Right atrium auricular region (tissue), 2 donors: ENCODE data around the gene SEPTIN3. TPM values are rescaled to one million over a fixed set of nuclear protein-coding genes. Genes with fewer than 3 reads are reported as not detected.

Experiments used
- DNase-seq: peaks from one replicate; pipeline ENCODE4 v3.0.0-alpha.2; 2019; ENCODE audit warnings: low spot score
- H3K27ac ChIP-seq, 2 donors: fragments of 200-600 bp; sonication (generic); 1 replicate in 1 of 2; 2 replicates in 1 of 2; pipeline ENCODE4 v1.5.1; 2016 to 2019
- H3K27me3 ChIP-seq, 2 donors: fragments of 200-600 bp; sonication (generic); one replicate each; pipeline versions ENCODE4 v1.5.1 to v1.6.0; 2017 to 2019
- H3K36me3 ChIP-seq: fragments of 200-600 bp; sonication (generic); one replicate; pipeline ENCODE4 v1.5.1; 2016
- H3K4me1 ChIP-seq, 2 donors: fragments of 200-600 bp; sonication (generic); one replicate each; pipeline versions ENCODE4 v1.5.1 to v1.6.0; 2017 to 2019
- H3K4me3 ChIP-seq, 2 donors: fragments of 200-600 bp; sonication (generic); 1 replicate in 1 of 2; 2 replicates in 1 of 2; pipeline ENCODE4 v1.5.1; 2017 to 2019; ENCODE audit warnings: mild to moderate bottlenecking in 1 of 2, moderate library complexity in 1 of 2
- H3K9me3 ChIP-seq, 2 donors: fragments of 200-600 bp; sonication (generic); one replicate each; pipeline ENCODE4 v1.5.1; 2019
- CTCF ChIP-seq, 2 donors: fragments of 200-600 bp; sonication (generic); IDR thresholded peaks; one replicate each; pipeline ENCODE4 v1.5.1; 2019; ENCODE audit warnings: antibody characterized with exemption in 2 of 2
- total RNA-seq, 2 donors: library from RNA; depleted of rRNA; stranded (reverse); fragments of >200 nt; gene quantifications; one replicate each; pipeline ENCODE4 v1.1.0, GENCODE V29; 2016

SEPTIN3 gene
- total RNA-seq, 2 donors from 2014 or later, result 0.07 TPM; not detected in 1

- no peaks in the 10 kb centered on the region for H3K9me3 ChIP-seq
- no peak for DNase-seq
- H3K4me1 ChIP-seq, result peaks cover 0 to 12% of the 10 kb centered on the region in 2 donors
- no peaks in the 10 kb centered on the region for H3K36me3 ChIP-seq
- H3K27ac ChIP-seq, result no peak overlapping the region
- H3K4me3 ChIP-seq, result no peak overlapping the region
- peaks cover 3 to 4% of the 10 kb centered on the region in 2 donors for H3K27me3 ChIP-seq
- no peak for TF ChIP-seq CTCF (IDR thresholded peaks at IDR 0.05)
These were observed 5.5 kb downstream of the SEPTIN3 start for GRCh38 chr22:41974691-41975290.

GRCh38 chr22:41975299-41976069 lies 6.2 kb downstream of the SEPTIN3 start:
- Histone ChIP-seq H3K27me3 (peaks cover 3 to 4% of the 10 kb centered on the region in 2 donors), H3K36me3 (no peaks in the 10 kb centered on the region)
- no peak for DNase-seq

GRCh38 chr22:41976070-41976901 lies 7.0 kb downstream of the SEPTIN3 start:
- Histone ChIP-seq H3K27me3 (peaks cover 3 to 4% of the 10 kb centered on the region in 2 donors), H3K27ac (no peak overlapping the region), H3K4me3 (peak overlapping the region; percentile 38 to 50), H3K9me3 (no peaks in the 10 kb centered on the region), H3K36me3 (no peaks in the 10 kb centered on the region), H3K4me1 (peaks cover 0 to 12% of the 10 kb centered on the region in 2 donors)
- TF ChIP-seq CTCF (IDR thresholded peaks at IDR 0.05), result no peak
- DNase-seq, result no peak

More at GRCh38 chr22:41975299-41976069, 6.2 kb downstream of the SEPTIN3 start:
- peaks cover 0 to 12% of the 10 kb centered on the region in 2 donors for H3K4me1 ChIP-seq
- H3K9me3 ChIP-seq, result no peaks in the 10 kb centered on the region
- no peak for TF ChIP-seq CTCF (IDR thresholded peaks at IDR 0.05)
- no peak overlapping the region for H3K4me3 ChIP-seq
- H3K27ac ChIP-seq, result no peak overlapping the region

- Histone ChIP-seq H3K9me3 (no peaks in the 10 kb centered on the region), H3K4me3 (peak overlapping the region; percentile 19 to 50), H3K4me1 (peaks cover 0 to 12% of the 10 kb centered on the region in 2 donors), H3K27me3 (peaks cover 2 to 4% of the 10 kb centered on the region in 2 donors), H3K36me3 (no peaks in the 10 kb centered on the region), H3K27ac (no peak overlapping the region)
- no peak for TF ChIP-seq CTCF (IDR thresholded peaks at IDR 0.05)
- DNase-seq, result no peak
These were observed 7.8 kb downstream of the SEPTIN3 start for GRCh38 chr22:41976961-41977566.

GRCh38 chr22:41978732-41979131 lies 9.5 kb downstream of the SEPTIN3 start:
- no peak overlapping the region for H3K4me3 ChIP-seq
- no peaks in the 10 kb centered on the region for H3K9me3 ChIP-seq
- no peak for DNase-seq
- no peak overlapping the region for H3K27ac ChIP-seq
- H3K4me1 ChIP-seq, result peaks cover 0 to 12% of the 10 kb centered on the region in 2 donors
- no peaks in the 10 kb centered on the region for H3K36me3 ChIP-seq
- H3K27me3 ChIP-seq, result peaks cover 0 to 4% of the 10 kb centered on the region in 2 donors
- TF ChIP-seq CTCF (IDR thresholded peaks at IDR 0.05), result no peak
